Lower lobe of right lung (tissue), 2 donors: Measurements from ENCODE around the gene SYCP3. TPM values are rescaled to one million over a fixed set of nuclear protein-coding genes. Genes with fewer than 3 reads are reported as not detected.
"Not testable (repeated sequence)": the region's sequence is repeated elsewhere in the genome, so short reads cannot be mapped to it uniquely, and the experiment has no call there.

Source experiments
- ATAC-seq, 2 donors: fragments of 200-7000 bp; cut with Tn5 transposase; one replicate each; pipeline ENCODE4 v1.9.1; 2020 to 2022; ENCODE audit warnings: mild to moderate bottlenecking in 2 of 2, moderate library complexity in 2 of 2
- DNase-seq: peaks from one replicate; pipeline ENCODE4 v3.0.0-alpha.2; 2020
- H3K27ac ChIP-seq: fragments of 200-600 bp; one replicate; pipeline ENCODE4 v1.8.0; 2022
- H3K27me3 ChIP-seq: fragments of 200-600 bp; one replicate; pipeline ENCODE4 v1.8.0; 2022; ENCODE audit warnings: low read depth
- H3K36me3 ChIP-seq: fragments of 200-600 bp; one replicate; pipeline ENCODE4 v1.8.0; 2022; ENCODE audit warnings: mild to moderate bottlenecking
- H3K4me1 ChIP-seq: fragments of 200-600 bp; one replicate; pipeline ENCODE4 v1.8.0; 2022
- H3K4me3 ChIP-seq: fragments of 200-600 bp; one replicate; pipeline ENCODE4 v1.8.0; 2022; ENCODE audit warnings: mild to moderate bottlenecking
- H3K9me3 ChIP-seq: fragments of 200-600 bp; one replicate; pipeline ENCODE4 v1.8.0; 2022
- intact Hi-C: fragments of 100-400 bp; cut with DNase I; formaldehyde crosslinking; loops from one replicate; pipeline ENCODE4 v1.11.0; 2022
- total RNA-seq: library from RNA; stranded (reverse); fragmentation: NEBNext Ultra II Directional; extraction: Animal tissue kit (Norgen Biotek cat#: 25700); gene quantifications from one replicate; pipeline ENCODE4 v1.2.1, GENCODE V29; 2021
- TF ChIP-seq, protein P1 (sequence below): fragments of 200-600 bp; IDR thresholded peaks from one replicate; pipeline ENCODE4 v1.8.0; 2022; ENCODE audit warnings: antibody characterized with exemption, mild to moderate bottlenecking
- donor health status: DM: no; HTN: yes; CAD: no; lungs with severe emphysema.

SYCP3 gene
- total RNA-seq, 1 donor from 2014 or later, result 0.71 TPM

DNA sequence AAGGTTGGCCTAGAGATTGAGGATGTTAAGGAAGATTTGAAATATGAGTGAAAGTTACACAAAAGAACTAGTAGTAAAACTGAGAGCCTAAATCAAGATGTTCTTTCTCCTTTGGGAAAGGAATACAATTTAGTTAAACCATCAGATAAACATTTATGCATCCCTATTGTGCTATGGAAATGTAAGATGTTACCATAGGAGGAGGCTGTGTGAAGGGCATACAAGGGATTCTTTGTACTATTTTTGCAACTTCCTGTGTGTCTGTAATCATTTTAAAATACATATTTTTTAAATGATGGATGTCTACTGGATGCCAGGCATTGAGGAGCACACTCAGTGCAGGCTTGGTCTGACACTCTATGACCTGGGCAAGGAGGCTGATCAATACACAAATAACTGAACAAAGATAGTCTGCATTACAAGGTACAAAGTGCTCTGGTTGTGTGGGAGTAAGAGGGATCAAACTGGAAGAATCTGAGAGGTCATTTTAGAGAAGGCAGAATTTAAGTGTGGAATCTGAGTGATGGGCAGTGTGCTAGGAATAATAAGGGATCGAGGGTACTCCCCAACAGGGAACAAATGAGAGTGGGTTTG lies 47.7 kb downstream of the SYCP3 start:
- TF ChIP-seq, protein P1, sequence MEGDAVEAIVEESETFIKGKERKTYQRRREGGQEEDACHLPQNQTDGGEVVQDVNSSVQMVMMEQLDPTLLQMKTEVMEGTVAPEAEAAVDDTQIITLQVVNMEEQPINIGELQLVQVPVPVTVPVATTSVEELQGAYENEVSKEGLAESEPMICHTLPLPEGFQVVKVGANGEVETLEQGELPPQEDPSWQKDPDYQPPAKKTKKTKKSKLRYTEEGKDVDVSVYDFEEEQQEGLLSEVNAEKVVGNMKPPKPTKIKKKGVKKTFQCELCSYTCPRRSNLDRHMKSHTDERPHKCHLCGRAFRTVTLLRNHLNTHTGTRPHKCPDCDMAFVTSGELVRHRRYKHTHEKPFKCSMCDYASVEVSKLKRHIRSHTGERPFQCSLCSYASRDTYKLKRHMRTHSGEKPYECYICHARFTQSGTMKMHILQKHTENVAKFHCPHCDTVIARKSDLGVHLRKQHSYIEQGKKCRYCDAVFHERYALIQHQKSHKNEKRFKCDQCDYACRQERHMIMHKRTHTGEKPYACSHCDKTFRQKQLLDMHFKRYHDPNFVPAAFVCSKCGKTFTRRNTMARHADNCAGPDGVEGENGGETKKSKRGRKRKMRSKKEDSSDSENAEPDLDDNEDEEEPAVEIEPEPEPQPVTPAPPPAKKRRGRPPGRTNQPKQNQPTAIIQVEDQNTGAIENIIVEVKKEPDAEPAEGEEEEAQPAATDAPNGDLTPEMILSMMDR, result no peak
- H3K4me1 ChIP-seq, result peaks cover 8% of the 10 kb centered on the region
- ATAC-seq (no peak), DNase-seq (no peak)
- H3K36me3 ChIP-seq, result no peaks in the 10 kb centered on the region
- no peak overlapping the region for H3K27ac ChIP-seq
- H3K4me3 ChIP-seq, result no peak overlapping the region
- intact Hi-C loops, result no loop called here
- H3K27me3 ChIP-seq, result no peaks in the 10 kb centered on the region
- no peaks in the 10 kb centered on the region for H3K9me3 ChIP-seq

- no peak for DNase-seq
- H3K27ac ChIP-seq, result no peak overlapping the region
- H3K4me1 ChIP-seq, result no peaks in the 10 kb centered on the region
- H3K27me3 ChIP-seq, result no peaks in the 10 kb centered on the region
- H3K36me3 ChIP-seq, result no peaks in the 10 kb centered on the region
- ATAC-seq, result no peak
- H3K4me3 ChIP-seq, result no peak overlapping the region
- TF ChIP-seq, protein P1, result no peak
- H3K9me3 ChIP-seq, result no peaks in the 10 kb centered on the region
- intact Hi-C loops, result no loop called here
Observed at GRCh38 chr12:101690544-101691098, 48.6 kb downstream of the SYCP3 start.

GRCh38 chr12:101686176-101686575 lies 53.1 kb downstream of the SYCP3 start:
- TF ChIP-seq, protein P1, result no peak
- no peak for DNase-seq
- no peak overlapping the region for H3K27ac ChIP-seq
- ATAC-seq, result no peak
- no peak overlapping the region for H3K4me3 ChIP-seq
- intact Hi-C loops, result no loop called here
- no peaks in the 10 kb centered on the region for H3K9me3 ChIP-seq
- H3K36me3 ChIP-seq, result no peaks in the 10 kb centered on the region
- H3K27me3 ChIP-seq, result no peaks in the 10 kb centered on the region
- no peaks in the 10 kb centered on the region for H3K4me1 ChIP-seq

- TF ChIP-seq, protein P1, result no peak
- Histone ChIP-seq H3K9me3 (no peaks in the 10 kb centered on the region), H3K4me3 (no peak overlapping the region), H3K27me3 (no peaks in the 10 kb centered on the region), H3K4me1 (no peaks in the 10 kb centered on the region), H3K27ac (no peak overlapping the region), H3K36me3 (no peaks in the 10 kb centered on the region)
- intact Hi-C loops, result no loop called here
- DNase-seq (no peak), ATAC-seq (no peak)
Observed at GRCh38 chr12:101685092-101685491, 54.2 kb downstream of the SYCP3 start.

- not testable (repeated sequence) for DNase-seq, ATAC-seq, H3K36me3 ChIP-seq
Observed at GRCh38 chr12:101681627-101682026, 57.6 kb downstream of the SYCP3 start.

GRCh38 chr12:101680647-101681046 lies 58.6 kb downstream of the SYCP3 start:
- H3K27me3 ChIP-seq, result no peaks in the 10 kb centered on the region
- DNase-seq (no peak), ATAC-seq (no peak)
- no peaks in the 10 kb centered on the region for H3K9me3 ChIP-seq
- intact Hi-C loops, result no loop called here
- H3K4me1 ChIP-seq, result no peaks in the 10 kb centered on the region
- no peak overlapping the region for H3K27ac ChIP-seq
- H3K4me3 ChIP-seq, result no peak overlapping the region
- H3K36me3 ChIP-seq, result no peaks in the 10 kb centered on the region
- TF ChIP-seq, protein P1, result no peak

More at GRCh38 chr12:101681627-101682026, 57.6 kb downstream of the SYCP3 start:
- H3K4me1 ChIP-seq, H3K9me3 ChIP-seq, H3K4me3 ChIP-seq, H3K27ac ChIP-seq, H3K27me3 ChIP-seq, intact Hi-C loops: not testable (repeated sequence)
